Activated effector memory CD4-positive, alpha-beta T cell treated with Interleukin-2 at 50 U/mL for 16 hours (primary cell): ENCODE results near the gene CPSF3.
"Not testable (repeated sequence)": the region's sequence is repeated elsewhere in the genome, so short reads cannot be mapped to it uniquely, and the experiment has no call there.

Experiments used
- DNase-seq: peaks from one replicate; pipeline ENCODE4 v3.0.0-alpha.2; 2020

CPSF3 gene

DNA sequence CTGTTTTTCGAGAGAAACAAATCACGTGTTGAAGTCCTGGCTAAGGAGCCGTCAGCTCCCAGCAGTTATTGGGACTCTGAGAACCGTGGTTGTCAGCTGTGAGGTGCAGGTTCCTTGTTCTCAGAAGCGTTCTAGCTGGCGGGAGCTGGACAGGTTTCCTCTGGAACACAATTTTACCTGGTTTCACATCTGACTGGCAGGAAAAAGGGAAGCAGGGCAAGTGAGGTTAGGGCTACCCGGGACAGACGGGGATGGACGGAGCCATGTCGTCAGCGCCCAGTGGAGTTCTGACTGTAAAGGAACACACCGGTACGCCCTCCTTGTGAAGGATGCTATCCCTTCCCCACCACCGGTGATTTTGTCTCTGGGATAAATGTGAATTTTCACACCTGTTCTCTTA is 26.3 kb upstream of the CPSF3 start:
- DNase-seq = no peak

- not testable (repeated sequence) for DNase-seq
Observed at GRCh38 chr2:9398251-9398650, 25.2 kb upstream of the CPSF3 start.

DNA sequence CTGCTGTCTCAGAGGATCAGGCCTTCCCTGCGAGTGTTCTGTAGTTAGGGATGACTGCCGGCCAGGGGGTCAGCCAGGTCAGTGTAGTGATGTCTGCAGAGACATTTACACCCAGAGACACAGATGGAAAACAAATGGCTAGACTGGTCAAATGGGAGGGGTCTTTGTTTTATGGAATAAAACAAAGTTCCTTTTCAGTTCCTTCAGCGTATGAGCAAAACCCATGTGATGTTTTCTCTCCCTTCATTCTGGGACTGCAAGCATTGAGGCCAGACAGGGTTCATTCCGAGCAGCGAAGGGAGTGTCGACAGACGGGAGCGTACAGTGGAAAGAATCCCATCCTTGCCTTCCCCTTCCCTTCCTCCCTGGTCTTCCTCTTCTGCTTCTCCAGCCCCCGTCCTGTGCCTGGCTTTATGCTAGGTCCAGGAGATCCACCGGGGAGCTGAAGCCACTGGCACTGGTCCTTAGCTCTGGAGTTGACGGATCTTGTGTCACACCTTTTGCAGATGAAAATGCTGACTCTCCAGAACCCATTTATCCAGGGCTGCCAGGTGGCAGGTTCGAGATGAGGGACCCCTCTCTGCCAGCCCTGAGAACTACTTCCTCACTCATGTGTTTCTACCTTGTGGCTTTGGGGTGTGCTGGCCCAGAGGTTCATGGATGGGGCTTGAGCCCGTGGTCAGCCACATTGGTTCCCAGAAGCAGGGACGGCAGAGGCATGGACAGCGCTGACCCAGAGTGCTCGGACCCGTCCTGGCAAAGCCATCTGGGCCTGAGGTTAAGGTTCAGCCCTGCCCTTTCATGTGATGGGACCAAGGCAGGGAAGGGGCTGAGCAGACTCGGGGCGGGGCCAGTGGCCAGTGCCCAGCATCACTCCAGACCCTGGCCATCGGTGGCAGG is 24.3 kb upstream of the CPSF3 start:
- no peak for DNase-seq

DNA sequence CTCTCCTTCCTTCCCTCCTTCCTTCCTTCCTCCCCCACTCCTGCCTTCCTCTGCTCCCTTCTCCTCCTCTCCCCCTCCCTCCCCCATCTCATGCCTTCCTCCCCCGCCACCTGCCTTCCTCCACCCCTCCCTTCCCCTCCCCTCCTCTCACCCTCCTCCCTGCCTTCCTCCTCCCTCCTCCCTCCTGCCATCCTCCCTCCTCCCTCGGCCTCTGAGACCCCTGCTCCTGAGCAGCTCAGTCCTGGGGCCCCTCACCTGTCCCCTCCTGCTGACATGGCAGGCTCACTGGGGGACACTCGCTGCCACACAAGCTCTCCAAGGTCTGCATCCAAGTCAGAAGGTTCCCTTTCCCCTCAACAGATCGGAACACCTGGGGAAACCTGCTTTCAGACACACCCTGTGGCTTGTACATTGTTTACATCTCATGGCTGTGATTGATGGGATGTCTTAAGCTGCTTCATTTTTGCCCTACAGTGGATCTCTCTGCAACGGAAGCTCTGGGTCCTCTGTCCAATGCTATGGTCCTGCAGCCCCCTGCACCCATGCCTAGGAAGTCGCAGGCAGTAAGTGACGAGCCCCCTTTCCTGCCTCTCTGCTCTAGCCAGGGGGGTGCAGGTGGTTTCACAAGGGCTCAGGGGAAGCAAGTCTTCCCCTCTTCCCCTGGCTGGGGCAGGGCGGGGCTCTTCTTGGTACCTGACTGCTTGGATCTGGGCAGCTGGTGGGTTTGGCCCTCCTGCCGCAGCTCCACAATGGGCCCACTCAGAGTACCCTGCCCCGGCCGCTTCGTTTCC is 23.0 kb upstream of the CPSF3 start:
- DNase-seq = no peak

- no peak for DNase-seq
Observed at GRCh38 chr2:9401059-9401547, 22.4 kb upstream of the CPSF3 start.

DNA sequence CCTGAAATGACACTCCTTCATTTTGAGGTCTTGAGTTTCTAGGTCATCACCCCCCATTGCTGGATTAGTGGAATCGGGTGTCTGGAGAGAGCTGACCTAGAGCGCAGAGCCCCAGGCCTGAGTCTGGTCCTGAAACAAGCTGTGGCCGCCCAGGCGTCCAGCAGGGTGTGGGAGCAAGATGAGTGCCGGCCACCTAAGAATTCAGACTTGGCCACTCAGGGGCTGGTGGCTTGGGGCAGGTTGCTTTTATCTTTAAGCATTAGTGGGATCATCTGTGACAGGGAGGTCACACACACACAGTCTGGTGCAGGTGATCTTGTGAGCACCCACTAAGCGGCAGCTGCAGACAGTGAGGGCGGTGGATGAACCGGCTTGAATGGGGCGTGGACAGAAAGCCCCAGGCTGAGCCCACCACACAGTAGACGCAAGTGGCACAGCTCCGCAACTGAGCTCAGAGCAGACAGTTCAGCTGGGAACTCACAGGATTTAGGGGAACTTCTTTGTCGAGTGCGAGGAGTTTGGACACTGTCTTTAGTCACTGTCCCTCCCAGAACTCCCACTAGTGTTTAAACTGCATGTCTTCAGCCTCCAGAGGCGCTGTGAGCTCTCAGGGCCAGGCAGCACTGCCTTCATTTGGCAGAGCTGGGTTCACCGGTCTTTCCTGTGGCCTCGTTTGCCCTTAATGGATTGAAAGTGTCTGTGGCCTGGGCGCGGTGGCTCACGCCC is 21.6 kb upstream of the CPSF3 start:
- DNase-seq = no peak

DNA sequence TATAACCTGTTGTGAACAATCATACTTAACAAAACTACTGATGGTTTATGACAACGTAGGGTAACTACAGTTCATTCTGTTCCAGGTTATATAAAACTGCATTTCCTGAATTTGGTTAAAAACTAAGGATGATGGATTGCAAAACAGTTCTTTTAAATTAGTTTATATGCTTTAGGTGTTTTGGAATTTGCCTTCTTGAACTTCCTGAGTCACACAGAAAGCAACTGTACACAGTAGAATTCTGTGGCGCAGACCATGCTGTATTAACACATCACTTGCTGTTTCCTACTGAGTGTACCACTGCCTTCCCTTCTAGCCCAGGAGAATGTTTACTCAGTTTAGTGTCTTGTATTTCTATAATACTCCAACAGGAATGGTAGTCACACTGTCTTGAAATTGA is 19.5 kb upstream of the CPSF3 start:
- no peak for DNase-seq

- DNase-seq = no peak
Observed at GRCh38 chr2:9404451-9404850, 19.0 kb upstream of the CPSF3 start.

GRCh38 chr2:9405636-9406035 is 17.8 kb upstream of the CPSF3 start:
- no peak for DNase-seq

DNA sequence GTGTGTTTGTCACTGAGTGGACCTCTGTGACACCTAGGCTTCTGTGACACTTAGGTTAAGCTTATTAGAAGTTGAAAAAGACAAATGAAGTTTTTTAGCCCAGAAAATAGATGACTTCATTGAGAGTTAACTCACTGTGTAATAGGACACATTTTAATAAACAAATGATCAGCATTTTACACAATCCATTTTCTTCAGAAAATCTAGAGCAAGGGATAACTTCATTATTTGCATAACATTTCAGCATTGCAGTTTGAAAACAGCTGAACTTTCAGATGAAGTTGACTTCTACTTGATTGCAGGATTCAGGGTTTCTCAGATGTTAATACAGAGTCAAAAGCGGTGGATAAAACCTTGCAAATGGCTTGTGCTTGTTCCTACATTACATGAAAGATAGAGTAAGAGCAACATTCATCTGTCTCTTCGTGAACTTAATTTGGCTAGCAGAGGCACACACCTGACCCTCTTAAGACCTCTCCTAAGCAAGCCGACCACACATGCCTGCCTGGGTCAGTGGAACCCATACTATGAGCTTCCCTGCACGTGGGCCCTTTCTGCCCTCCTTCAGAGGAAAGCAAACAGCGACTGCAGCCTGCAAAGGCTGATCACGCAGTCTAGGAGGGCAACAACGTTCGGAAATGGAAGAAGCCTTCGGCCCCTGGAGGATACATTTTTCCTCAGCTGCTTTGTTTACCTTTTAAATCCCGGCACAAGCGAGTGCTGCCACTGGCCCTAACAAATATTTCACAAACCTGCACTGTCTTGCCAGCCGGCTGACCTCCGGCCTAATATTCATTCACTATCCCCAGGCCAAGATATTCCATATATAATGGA is 16.7 kb upstream of the CPSF3 start:
- no peak for DNase-seq

DNA sequence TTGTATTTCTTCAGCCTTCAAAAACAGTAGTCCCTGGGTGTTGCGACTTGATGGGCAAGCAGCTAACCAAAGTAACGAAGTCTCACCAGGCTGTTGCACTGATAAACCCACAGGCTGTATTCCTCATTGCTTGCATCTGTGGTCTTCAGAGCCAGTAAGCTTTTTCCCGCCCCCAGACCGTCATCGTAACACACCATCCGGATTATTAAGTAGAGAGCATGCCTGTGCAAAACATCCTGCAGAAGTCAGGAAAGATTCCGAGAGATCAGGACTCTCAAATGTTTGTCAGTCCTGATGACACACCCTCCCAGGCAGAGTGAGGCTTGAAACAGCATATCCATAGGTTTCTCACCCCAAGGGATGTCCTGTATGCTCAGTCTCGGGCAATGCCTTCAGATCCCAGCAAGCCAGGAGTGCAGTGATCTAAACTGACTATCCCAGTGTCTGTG is 16.1 kb upstream of the CPSF3 start:
- DNase-seq = no peak

DNA sequence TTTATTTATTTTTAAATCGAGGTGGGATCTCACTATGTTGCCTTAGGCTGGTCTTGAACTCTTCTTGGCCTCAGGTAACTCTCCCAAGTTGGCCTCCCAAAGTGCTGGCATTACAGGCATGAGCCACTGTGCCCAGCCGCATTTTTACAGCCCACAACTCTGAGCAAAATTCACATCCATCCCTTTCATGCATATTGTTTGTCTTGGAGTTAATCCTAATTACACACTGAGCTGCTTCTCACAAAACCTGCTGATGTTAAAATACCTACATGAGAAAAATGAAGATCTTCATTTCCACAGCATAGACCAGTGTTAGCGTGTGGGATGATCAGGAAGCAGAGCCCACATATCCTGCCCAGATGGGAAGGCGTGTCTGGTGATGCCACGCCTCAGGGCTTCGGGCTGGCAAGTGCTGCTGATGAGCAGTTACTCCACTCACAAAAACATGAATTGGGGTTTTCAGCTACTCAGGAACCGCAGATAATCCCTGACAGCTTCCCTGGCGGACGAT is 14.8 kb upstream of the CPSF3 start:
- no peak for DNase-seq

DNA sequence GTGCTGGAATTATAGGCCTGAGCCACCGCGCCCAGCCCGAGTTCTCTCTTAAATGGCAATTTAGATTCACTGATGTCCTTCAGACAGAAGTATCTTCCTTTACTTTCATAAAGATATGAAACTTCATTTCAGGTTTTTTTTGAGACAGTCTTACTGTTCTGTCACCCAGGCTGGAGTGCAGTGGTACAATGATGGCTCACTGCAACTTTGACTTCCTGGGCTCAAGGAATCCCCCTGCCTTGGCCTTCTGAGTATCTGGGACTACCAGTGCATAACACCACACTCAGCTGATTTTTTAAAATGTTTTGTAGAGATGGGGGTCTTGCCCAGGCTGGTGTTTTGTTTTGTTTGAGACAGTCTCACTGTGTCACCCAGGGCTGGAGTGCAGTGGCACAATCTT is 13.3 kb upstream of the CPSF3 start:
- no peak for DNase-seq

DNA sequence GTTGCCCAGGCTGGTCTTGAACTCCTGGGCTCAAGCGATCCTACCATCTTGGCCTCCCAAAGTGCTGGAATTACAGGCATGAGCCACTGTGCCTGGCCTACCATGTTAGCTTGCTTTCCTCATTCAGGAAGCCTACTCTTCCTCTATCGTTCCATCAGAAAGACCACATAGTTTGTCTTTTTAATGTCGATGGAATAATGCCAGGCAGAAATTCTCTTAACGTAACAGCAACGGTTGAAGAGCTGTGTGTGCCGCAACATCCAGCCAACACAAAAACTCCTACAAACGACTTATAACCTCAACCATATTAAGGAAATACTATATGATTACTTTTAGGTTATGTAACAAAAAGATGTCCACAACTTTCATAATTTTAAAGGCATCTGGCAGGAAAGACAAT is 10.7 kb upstream of the CPSF3 start:
- no peak for DNase-seq

DNA sequence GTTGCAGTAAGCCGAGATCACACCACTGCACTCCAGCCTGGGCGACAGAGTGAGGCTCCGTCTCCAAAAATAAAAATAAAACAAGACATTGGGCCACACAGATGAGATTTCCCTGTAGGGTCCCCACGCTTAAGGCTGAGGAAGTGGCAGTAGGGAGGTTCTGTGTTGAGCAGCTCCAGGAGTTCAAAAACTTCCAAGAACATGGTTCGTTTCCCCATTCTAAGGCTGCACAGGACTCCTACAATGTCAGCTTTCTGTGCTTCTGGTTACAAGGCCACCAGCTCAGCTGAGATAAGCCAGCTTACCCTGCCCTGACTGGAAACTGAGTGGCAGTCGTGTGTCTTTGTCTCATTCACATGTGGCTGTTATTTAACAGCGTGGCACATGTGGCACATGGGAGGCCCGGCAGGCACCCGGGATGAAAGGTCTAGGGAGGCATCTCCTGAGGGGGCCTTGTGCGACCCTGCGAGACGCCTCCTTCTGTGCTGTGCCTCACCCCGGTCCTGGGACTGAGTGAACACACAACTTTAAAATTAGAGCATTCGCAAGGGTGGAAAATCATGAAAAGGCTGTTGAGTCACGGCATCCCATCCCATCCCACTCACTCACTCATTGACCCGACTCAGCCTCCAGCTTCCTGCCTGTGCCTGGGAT is 7.8 kb upstream of the CPSF3 start:
- DNase-seq = no peak

DNA sequence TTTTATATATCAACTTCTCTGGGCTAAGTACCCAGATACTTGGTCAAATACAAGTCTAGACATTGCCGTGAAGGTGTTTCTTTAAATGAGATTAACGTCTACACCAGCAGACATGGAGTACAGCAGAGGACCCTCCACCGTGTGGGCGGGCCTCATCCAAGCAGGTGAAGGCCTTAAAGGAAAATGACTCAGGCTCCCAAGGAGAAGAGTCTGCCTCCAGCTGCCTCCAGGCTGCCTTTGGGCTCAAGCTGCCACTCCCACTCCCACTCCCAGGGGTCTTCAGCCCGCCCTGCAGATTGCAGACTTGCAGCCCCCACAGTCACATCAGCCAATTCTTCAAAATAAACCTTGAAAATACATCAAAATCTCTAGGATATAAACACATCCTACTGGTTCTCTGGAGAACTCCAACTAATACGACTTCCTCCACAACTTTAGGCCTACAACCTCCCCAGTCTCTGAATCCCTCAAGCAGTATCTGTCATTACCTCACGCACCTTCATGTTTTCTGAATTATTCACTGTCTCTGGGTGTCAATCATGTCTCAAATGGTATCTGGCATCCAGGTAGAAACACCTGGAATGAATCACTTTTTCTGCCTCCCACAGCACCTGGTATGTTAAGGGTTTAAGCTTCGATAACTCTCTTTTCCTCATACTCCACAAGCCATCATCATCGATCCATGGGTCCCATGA is 7.0 kb upstream of the CPSF3 start:
- DNase-seq = no peak

DNA sequence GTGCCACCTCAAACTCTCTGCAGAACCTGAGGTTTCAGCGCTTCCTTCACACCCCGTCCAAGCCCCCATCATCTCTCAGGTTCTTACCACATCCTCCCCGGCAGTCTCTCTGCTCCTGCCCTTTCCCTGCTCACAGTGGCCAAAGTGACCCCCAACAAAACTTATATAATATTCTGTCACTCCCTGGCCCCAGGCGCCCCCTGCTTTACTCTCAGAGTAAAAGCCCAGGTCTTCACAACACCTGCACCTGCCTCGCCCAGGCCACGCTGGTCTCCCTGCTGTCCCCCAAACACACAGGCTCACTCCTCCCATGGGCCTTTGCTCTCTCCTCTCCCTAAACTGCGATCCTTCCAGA is 6.5 kb upstream of the CPSF3 start:
- DNase-seq = no peak

DNA sequence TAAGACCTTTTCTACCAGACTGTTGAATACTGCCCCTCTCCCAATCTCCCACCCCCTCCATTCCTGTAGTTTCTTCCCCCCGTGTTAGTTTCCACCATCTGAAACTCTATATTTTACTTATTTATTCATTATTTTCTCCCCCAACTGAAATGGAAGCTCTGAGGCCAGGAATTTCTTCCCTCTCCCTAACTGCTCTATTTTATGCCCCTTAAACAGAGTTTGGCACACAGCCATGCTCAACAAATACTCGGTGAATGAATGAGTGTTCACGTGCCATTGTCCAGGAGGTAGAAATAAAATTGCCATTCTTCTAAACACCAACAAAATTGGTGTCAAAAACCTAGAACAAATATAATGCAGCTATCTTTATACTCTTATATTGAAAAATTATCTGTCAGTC is 5.7 kb upstream of the CPSF3 start:
- DNase-seq = no peak

- DNase-seq = no peak
Observed at GRCh38 chr2:9418746-9419145, 4.7 kb upstream of the CPSF3 start.

DNA sequence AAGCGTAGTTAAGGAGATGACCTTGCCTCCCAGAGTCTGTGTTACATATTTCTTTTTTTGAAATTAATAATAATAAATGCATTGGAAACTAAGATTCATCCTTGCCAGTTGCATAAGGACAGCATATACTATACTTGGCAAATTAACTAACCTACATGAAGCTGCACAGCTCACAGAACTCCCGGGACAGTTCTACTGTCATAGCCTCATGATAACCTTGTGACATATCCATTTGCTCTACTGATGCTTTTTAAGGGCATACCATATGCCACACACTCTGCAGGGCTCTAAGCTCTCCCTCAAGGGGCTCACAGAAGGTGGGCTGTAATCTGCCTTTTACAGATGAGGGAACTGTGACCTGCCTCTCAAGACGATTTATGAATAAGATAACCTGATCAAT is 3.9 kb upstream of the CPSF3 start:
- no peak for DNase-seq

- no peak for DNase-seq
Observed at GRCh38 chr2:9420495-9420894, 3.0 kb upstream of the CPSF3 start.
